ENCODE measurements around the gene RCVRN.

RCVRN gene

DNA sequence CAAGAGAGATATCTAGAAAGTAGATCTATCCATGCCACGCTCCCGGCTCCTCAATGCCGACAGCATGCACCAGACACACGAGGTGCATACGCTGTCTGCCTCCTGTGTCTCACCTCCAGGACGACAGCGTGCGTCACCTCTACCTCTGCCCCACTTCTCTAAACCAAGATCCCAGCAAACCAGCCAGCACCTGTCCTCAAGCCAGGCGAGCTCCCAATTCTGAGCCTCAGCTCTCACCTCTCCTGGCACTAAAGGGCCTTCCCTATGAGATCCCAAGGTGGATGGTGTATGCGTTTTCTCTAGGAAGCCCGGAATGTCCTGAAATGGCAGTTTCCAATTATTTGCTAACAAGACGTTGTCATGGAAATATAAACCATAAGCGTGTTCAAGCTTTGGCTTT is 36.2 kb upstream of the RCVRN start:
- 95% methylated on average over 12 of the region's 13 CpGs for WGBS (ENCODE audit: insufficient coverage)
- POLR2A ChIA-PET = no interaction called here
- Histone ChIP-seq H3K9me3 (ENCODE audit: control extremely low read depth in 1 of 5, control insufficient read depth in 4 of 5, insufficient read depth in 2 of 5, low read depth in 1 of 5, low read length in 4 of 5) (peaks cover 0 to 10% (median 2%) of the 10 kb centered on the region in 5 experiments), H3K4me1 (ENCODE audit: control extremely low read depth in 1 of 4, control insufficient read depth in 4 of 4, insufficient read depth in 4 of 4, low read length in 3 of 4) (peaks cover 0 to 7% (median 3%) of the 10 kb centered on the region in 4 experiments), H3K27ac (ENCODE audit: insufficient read depth in 1 of 2, low read depth in 1 of 2, low read length in 2 of 2, poor library complexity in 1 of 2, severe bottlenecking in 2 of 2) (no peak overlapping the region), H3K4me3 (ENCODE audit: control insufficient read depth in 1 of 7, extremely low read depth in 1 of 7, insufficient read depth in 4 of 7, low read depth in 2 of 7, low read length in 6 of 7) (no peak overlapping the region), H3K27me3 (replicated peaks in 2 of 5; ENCODE audit: control insufficient read depth in 4 of 5, insufficient read depth in 5 of 5, low read length in 4 of 5) (no peaks in the 10 kb centered on the region), H3K36me3 (ENCODE audit: control insufficient read depth in 4 of 4, insufficient read depth in 4 of 4, low read length in 3 of 4) (peaks cover 0 to 7% (median 2%) of the 10 kb centered on the region in 4 experiments)
- CTCF ChIA-PET = interaction anchor here (1.6 to 1.9 kb wide), 2 partner anchors 14 to 16 kb away, joined by 7 to 10 read pairs; no protein-coding TSS in a partner anchor
- no peak for DNase-seq

- no peak for DNase-seq
- CTCF ChIA-PET = interaction anchor here (1.9 kb wide), 1 partner anchor 16 kb away, joined by 10 read pairs; no protein-coding TSS in a partner anchor
- peaks cover 0 to 7% (median 2%) of the 10 kb centered on the region in 4 experiments for H3K36me3 ChIP-seq (ENCODE audit: control insufficient read depth in 4 of 4, insufficient read depth in 4 of 4, low read length in 3 of 4)
- POLR2A ChIA-PET = no interaction called here
- no peaks in the 10 kb centered on the region for H3K27me3 ChIP-seq (replicated peaks in 2 of 5; ENCODE audit: control insufficient read depth in 4 of 5, insufficient read depth in 5 of 5, low read length in 4 of 5)
- WGBS (ENCODE audit: insufficient coverage) = 95% methylated on average over 7 of the region's 9 CpGs
- H3K4me1 ChIP-seq (ENCODE audit: control extremely low read depth in 1 of 4, control insufficient read depth in 4 of 4, insufficient read depth in 4 of 4, low read length in 3 of 4) = peaks cover 0 to 7% (median 3%) of the 10 kb centered on the region in 4 experiments
- H3K9me3 ChIP-seq (ENCODE audit: control extremely low read depth in 1 of 5, control insufficient read depth in 4 of 5, insufficient read depth in 2 of 5, low read depth in 1 of 5, low read length in 4 of 5) = peaks cover 0 to 10% (median 2%) of the 10 kb centered on the region in 5 experiments
- H3K27ac ChIP-seq (ENCODE audit: insufficient read depth in 1 of 2, low read depth in 1 of 2, low read length in 2 of 2, poor library complexity in 1 of 2, severe bottlenecking in 2 of 2) = no peak overlapping the region
- no peak overlapping the region for H3K4me3 ChIP-seq (ENCODE audit: control insufficient read depth in 1 of 7, extremely low read depth in 1 of 7, insufficient read depth in 4 of 7, low read depth in 2 of 7, low read length in 6 of 7)
These were observed 35.8 kb upstream of the RCVRN start for GRCh38 chr17:9940841-9941240.

DNA sequence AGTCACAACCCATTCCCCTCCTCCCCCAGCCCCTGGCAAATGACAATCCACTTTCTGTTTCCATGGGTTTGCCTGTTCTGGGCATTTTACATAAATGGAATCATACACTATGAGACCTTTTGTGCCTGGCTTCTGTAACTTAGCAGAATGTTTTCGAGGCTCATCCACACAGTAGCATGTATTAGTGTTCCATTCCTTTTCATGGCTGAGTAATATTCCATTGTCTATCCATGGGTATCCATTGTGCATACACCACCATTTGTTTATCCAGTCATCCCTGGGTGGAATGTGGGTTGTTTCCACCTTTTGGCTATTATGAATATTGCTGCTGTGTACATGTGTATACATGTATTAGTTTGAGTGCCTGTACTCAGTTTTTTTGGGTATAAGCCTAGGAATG is 33.7 kb upstream of the RCVRN start:
- no peaks in the 10 kb centered on the region for H3K27me3 ChIP-seq (replicated peaks in 2 of 5; ENCODE audit: control insufficient read depth in 4 of 5, insufficient read depth in 5 of 5, low read length in 4 of 5)
- WGBS (ENCODE audit: insufficient coverage) = 100% methylated on average over 1 of the region's 1 CpG
- H3K27ac ChIP-seq (ENCODE audit: insufficient read depth in 1 of 2, low read depth in 1 of 2, low read length in 2 of 2, poor library complexity in 1 of 2, severe bottlenecking in 2 of 2) = no peak overlapping the region
- DNase-seq = no peak
- POLR2A ChIA-PET = no interaction called here
- H3K4me3 ChIP-seq (ENCODE audit: control insufficient read depth in 1 of 7, extremely low read depth in 1 of 7, insufficient read depth in 4 of 7, low read depth in 2 of 7, low read length in 6 of 7) = no peak overlapping the region
- peaks cover 0 to 7% (median 3%) of the 10 kb centered on the region in 4 experiments for H3K4me1 ChIP-seq (ENCODE audit: control extremely low read depth in 1 of 4, control insufficient read depth in 4 of 4, insufficient read depth in 4 of 4, low read length in 3 of 4)
- CTCF ChIA-PET = no interaction called here
- peaks cover 0 to 10% (median 2%) of the 10 kb centered on the region in 5 experiments for H3K9me3 ChIP-seq (ENCODE audit: control extremely low read depth in 1 of 5, control insufficient read depth in 4 of 5, insufficient read depth in 2 of 5, low read depth in 1 of 5, low read length in 4 of 5)
- peaks cover 0 to 7% (median 2%) of the 10 kb centered on the region in 4 experiments for H3K36me3 ChIP-seq (ENCODE audit: control insufficient read depth in 4 of 4, insufficient read depth in 4 of 4, low read length in 3 of 4)

DNA sequence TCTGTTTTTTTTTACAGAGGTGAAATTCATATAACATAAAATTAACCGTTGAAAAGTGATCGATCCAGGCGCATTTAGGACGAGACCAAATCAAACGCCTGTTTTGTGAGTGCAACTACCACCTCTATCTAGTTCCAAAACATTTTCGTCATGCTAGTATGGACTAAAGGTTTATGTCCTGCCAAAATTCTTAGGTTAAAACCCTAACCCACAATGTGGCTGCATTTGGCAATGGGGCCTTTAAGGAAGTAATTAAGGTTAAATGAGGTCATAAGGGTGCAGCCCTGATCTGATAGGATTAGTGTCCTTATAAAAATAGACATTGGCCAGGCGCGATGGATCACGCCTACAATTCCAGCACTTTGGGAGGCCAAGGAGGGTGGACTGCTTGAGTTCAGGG is 32.8 kb upstream of the RCVRN start:
- Histone ChIP-seq H3K4me3 (ENCODE audit: control insufficient read depth in 1 of 7, extremely low read depth in 1 of 7, insufficient read depth in 4 of 7, low read depth in 2 of 7, low read length in 6 of 7) (no peak overlapping the region), H3K27ac (ENCODE audit: insufficient read depth in 1 of 2, low read depth in 1 of 2, low read length in 2 of 2, poor library complexity in 1 of 2, severe bottlenecking in 2 of 2) (no peak overlapping the region), H3K4me1 (ENCODE audit: control extremely low read depth in 1 of 4, control insufficient read depth in 4 of 4, insufficient read depth in 4 of 4, low read length in 3 of 4) (peaks cover 0 to 4% (median under 1%) of the 10 kb centered on the region in 4 experiments), H3K9me3 (ENCODE audit: control extremely low read depth in 1 of 5, control insufficient read depth in 4 of 5, insufficient read depth in 2 of 5, low read depth in 1 of 5, low read length in 4 of 5) (peaks cover 0 to 10% (median 2%) of the 10 kb centered on the region in 5 experiments), H3K36me3 (ENCODE audit: control insufficient read depth in 4 of 4, insufficient read depth in 4 of 4, low read length in 3 of 4) (peaks cover 0 to 7% (median 2%) of the 10 kb centered on the region in 4 experiments), H3K27me3 (replicated peaks in 2 of 5; ENCODE audit: control insufficient read depth in 4 of 5, insufficient read depth in 5 of 5, low read length in 4 of 5) (no peaks in the 10 kb centered on the region)
- ChIA-PET POLR2A (no interaction called here), CTCF (no interaction called here)
- DNase-seq = no peak
- 98% methylated on average over 8 of the region's 9 CpGs for WGBS (ENCODE audit: insufficient coverage)

GRCh38 chr17:9937241-9937761 is 32.2 kb upstream of the RCVRN start:
- WGBS (ENCODE audit: insufficient coverage) = 96% methylated on average over 11 of the region's 13 CpGs
- Histone ChIP-seq H3K4me3 (ENCODE audit: control insufficient read depth in 1 of 7, extremely low read depth in 1 of 7, insufficient read depth in 4 of 7, low read depth in 2 of 7, low read length in 6 of 7) (no peak overlapping the region), H3K4me1 (ENCODE audit: control extremely low read depth in 1 of 4, control insufficient read depth in 4 of 4, insufficient read depth in 4 of 4, low read length in 3 of 4) (no peaks in the 10 kb centered on the region), H3K27me3 (replicated peaks in 2 of 5; ENCODE audit: control insufficient read depth in 4 of 5, insufficient read depth in 5 of 5, low read length in 4 of 5) (no peaks in the 10 kb centered on the region), H3K9me3 (ENCODE audit: control extremely low read depth in 1 of 5, control insufficient read depth in 4 of 5, insufficient read depth in 2 of 5, low read depth in 1 of 5, low read length in 4 of 5) (peaks cover 0 to 10% (median 2%) of the 10 kb centered on the region in 5 experiments), H3K36me3 (ENCODE audit: control insufficient read depth in 4 of 4, insufficient read depth in 4 of 4, low read length in 3 of 4) (peaks cover 0 to 4% (median 1%) of the 10 kb centered on the region in 4 experiments), H3K27ac (ENCODE audit: insufficient read depth in 1 of 2, low read depth in 1 of 2, low read length in 2 of 2, poor library complexity in 1 of 2, severe bottlenecking in 2 of 2) (no peak overlapping the region)
- ChIA-PET POLR2A (no interaction called here), CTCF (no interaction called here)
- DNase-seq = no peak

- ChIA-PET CTCF (interaction anchor here (1.3 kb wide), 1 partner anchor 31 kb away, joined by 3 read pairs; no protein-coding TSS in a partner anchor), POLR2A (interaction anchor here (1.0 kb wide), 1 partner anchor 84 kb away, joined by 3 read pairs; no protein-coding TSS in a partner anchor)
- H3K9me3 ChIP-seq (ENCODE audit: control extremely low read depth in 1 of 5, control insufficient read depth in 4 of 5, insufficient read depth in 2 of 5, low read depth in 1 of 5, low read length in 4 of 5) = peaks cover 0 to 10% (median 2%) of the 10 kb centered on the region in 5 experiments
- DNase-seq = no peak
- WGBS (ENCODE audit: insufficient coverage) = 91% methylated on average over 2 of the region's 3 CpGs
- H3K27me3 ChIP-seq (replicated peaks in 2 of 5; ENCODE audit: control insufficient read depth in 4 of 5, insufficient read depth in 5 of 5, low read length in 4 of 5) = no peaks in the 10 kb centered on the region
- H3K4me1 ChIP-seq (ENCODE audit: control extremely low read depth in 1 of 4, control insufficient read depth in 4 of 4, insufficient read depth in 4 of 4, low read length in 3 of 4) = no peaks in the 10 kb centered on the region
- H3K36me3 ChIP-seq (ENCODE audit: control insufficient read depth in 4 of 4, insufficient read depth in 4 of 4, low read length in 3 of 4) = peaks cover 0 to 4% (median 1%) of the 10 kb centered on the region in 4 experiments
- no peak overlapping the region for H3K4me3 ChIP-seq (ENCODE audit: control insufficient read depth in 1 of 7, extremely low read depth in 1 of 7, insufficient read depth in 4 of 7, low read depth in 2 of 7, low read length in 6 of 7)
- H3K27ac ChIP-seq (ENCODE audit: insufficient read depth in 1 of 2, low read depth in 1 of 2, low read length in 2 of 2, poor library complexity in 1 of 2, severe bottlenecking in 2 of 2) = no peak overlapping the region
These were observed 31.0 kb upstream of the RCVRN start for GRCh38 chr17:9936095-9936494.

DNA sequence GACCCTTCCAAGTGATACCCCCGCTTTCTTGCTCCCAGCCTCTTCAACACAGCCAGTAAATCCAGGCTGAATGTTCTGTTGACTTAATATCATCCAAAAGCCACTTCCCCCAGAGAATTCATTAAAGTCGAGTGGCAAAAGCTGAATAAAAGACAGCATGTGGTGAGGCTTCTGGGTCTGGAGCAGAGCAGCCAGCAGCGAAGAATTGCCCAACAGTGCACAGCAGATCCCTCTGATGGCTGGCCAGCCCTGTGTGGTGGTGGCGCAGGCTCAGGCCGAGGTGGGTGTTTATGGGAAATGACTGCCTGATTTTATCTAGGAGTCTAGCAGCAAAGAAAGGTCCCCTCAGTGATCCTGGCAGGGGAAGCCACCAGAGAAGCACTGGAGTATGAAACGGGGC is 30.3 kb upstream of the RCVRN start:
- ChIA-PET POLR2A (interaction anchor here (1.0 kb wide), 1 partner anchor 85 kb away, joined by 3 read pairs; no protein-coding TSS in a partner anchor), CTCF (interaction anchor here (1.1 kb wide), 1 partner anchor 19 kb away, joined by 3 read pairs; no protein-coding TSS in a partner anchor)
- H3K27ac ChIP-seq (ENCODE audit: insufficient read depth in 1 of 2, low read depth in 1 of 2, low read length in 2 of 2, poor library complexity in 1 of 2, severe bottlenecking in 2 of 2) = no peak overlapping the region
- H3K4me1 ChIP-seq (ENCODE audit: control extremely low read depth in 1 of 4, control insufficient read depth in 4 of 4, insufficient read depth in 4 of 4, low read length in 3 of 4) = no peaks in the 10 kb centered on the region
- DNase-seq = no peak
- peaks cover 0 to 10% (median 2%) of the 10 kb centered on the region in 5 experiments for H3K9me3 ChIP-seq (ENCODE audit: control extremely low read depth in 1 of 5, control insufficient read depth in 4 of 5, insufficient read depth in 2 of 5, low read depth in 1 of 5, low read length in 4 of 5)
- H3K27me3 ChIP-seq (replicated peaks in 2 of 5; ENCODE audit: control insufficient read depth in 4 of 5, insufficient read depth in 5 of 5, low read length in 4 of 5) = no peaks in the 10 kb centered on the region
- no peak overlapping the region for H3K4me3 ChIP-seq (ENCODE audit: control insufficient read depth in 1 of 7, extremely low read depth in 1 of 7, insufficient read depth in 4 of 7, low read depth in 2 of 7, low read length in 6 of 7)
- peaks cover 0 to 4% (median 1%) of the 10 kb centered on the region in 4 experiments for H3K36me3 ChIP-seq (ENCODE audit: control insufficient read depth in 4 of 4, insufficient read depth in 4 of 4, low read length in 3 of 4)
- 94% methylated on average over 5 of the region's 6 CpGs for WGBS (ENCODE audit: insufficient coverage)

Measured in common myeloid progenitor, CD34-positive (primary cell).